ENCODE results near the gene CAPN13. TPM values are rescaled to one million over a fixed set of nuclear protein-coding genes. Genes with fewer than 3 reads are reported as not detected.

The CAPN13 gene
- polyA plus RNA-seq, 1 of the 3 experiments (the other 2 are of a cell fraction): not detected

GRCh38 chr2:30691091-30691947 lies 115.9 kb downstream of the CAPN13 start (continued):
- TF ChIP-seq, protein P1, sequence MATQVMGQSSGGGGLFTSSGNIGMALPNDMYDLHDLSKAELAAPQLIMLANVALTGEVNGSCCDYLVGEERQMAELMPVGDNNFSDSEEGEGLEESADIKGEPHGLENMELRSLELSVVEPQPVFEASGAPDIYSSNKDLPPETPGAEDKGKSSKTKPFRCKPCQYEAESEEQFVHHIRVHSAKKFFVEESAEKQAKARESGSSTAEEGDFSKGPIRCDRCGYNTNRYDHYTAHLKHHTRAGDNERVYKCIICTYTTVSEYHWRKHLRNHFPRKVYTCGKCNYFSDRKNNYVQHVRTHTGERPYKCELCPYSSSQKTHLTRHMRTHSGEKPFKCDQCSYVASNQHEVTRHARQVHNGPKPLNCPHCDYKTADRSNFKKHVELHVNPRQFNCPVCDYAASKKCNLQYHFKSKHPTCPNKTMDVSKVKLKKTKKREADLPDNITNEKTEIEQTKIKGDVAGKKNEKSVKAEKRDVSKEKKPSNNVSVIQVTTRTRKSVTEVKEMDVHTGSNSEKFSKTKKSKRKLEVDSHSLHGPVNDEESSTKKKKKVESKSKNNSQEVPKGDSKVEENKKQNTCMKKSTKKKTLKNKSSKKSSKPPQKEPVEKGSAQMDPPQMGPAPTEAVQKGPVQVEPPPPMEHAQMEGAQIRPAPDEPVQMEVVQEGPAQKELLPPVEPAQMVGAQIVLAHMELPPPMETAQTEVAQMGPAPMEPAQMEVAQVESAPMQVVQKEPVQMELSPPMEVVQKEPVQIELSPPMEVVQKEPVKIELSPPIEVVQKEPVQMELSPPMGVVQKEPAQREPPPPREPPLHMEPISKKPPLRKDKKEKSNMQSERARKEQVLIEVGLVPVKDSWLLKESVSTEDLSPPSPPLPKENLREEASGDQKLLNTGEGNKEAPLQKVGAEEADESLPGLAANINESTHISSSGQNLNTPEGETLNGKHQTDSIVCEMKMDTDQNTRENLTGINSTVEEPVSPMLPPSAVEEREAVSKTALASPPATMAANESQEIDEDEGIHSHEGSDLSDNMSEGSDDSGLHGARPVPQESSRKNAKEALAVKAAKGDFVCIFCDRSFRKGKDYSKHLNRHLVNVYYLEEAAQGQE (IDR thresholded peaks at IDR 0.05; ENCODE audit: low read depth, low read length): no peak
- TF ChIP-seq MEF2A (IDR thresholded peaks at IDR 0.05; ENCODE audit: borderline replicate concordance, low read depth) (no peak), EZH2phosphoT487 (IDR thresholded peaks at IDR 0.05; ENCODE audit: borderline replicate concordance, low read depth) (no peak), RXRA (IDR thresholded peaks at IDR 0.05; ENCODE audit: borderline replicate concordance, low read depth) (no peak), EP300 (IDR thresholded peaks at IDR 0.05; ENCODE audit: borderline replicate concordance in 1 of 2, low read depth in 1 of 2, low read length in 1 of 2) (no peak), TEAD4 (IDR thresholded peaks at IDR 0.05; ENCODE audit: borderline replicate concordance, insufficient read depth) (no peak), GABPA (IDR thresholded peaks at IDR 0.05; ENCODE audit: low read depth) (no peak), USF1 (IDR thresholded peaks at IDR 0.05; ENCODE audit: borderline replicate concordance, low read depth) (no peak)
- TF ChIP-seq, protein P2, sequence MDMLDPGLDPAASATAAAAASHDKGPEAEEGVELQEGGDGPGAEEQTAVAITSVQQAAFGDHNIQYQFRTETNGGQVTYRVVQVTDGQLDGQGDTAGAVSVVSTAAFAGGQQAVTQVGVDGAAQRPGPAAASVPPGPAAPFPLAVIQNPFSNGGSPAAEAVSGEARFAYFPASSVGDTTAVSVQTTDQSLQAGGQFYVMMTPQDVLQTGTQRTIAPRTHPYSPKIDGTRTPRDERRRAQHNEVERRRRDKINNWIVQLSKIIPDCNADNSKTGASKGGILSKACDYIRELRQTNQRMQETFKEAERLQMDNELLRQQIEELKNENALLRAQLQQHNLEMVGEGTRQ (IDR thresholded peaks at IDR 0.05; ENCODE audit: borderline replicate concordance, low read depth, low read length): no peak
- TF ChIP-seq, protein P3, sequence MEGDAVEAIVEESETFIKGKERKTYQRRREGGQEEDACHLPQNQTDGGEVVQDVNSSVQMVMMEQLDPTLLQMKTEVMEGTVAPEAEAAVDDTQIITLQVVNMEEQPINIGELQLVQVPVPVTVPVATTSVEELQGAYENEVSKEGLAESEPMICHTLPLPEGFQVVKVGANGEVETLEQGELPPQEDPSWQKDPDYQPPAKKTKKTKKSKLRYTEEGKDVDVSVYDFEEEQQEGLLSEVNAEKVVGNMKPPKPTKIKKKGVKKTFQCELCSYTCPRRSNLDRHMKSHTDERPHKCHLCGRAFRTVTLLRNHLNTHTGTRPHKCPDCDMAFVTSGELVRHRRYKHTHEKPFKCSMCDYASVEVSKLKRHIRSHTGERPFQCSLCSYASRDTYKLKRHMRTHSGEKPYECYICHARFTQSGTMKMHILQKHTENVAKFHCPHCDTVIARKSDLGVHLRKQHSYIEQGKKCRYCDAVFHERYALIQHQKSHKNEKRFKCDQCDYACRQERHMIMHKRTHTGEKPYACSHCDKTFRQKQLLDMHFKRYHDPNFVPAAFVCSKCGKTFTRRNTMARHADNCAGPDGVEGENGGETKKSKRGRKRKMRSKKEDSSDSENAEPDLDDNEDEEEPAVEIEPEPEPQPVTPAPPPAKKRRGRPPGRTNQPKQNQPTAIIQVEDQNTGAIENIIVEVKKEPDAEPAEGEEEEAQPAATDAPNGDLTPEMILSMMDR (IDR thresholded peaks at IDR 0.05): no peak

- no peak overlapping the region for H3K4me2 ChIP-seq
- ChIA-PET POLR2A (no interaction called here), CTCF (interaction anchor here (14.3 kb wide), 1 partner anchor 19 kb away, joined by 212 read pairs; no protein-coding TSS in a partner anchor)
- H3K79me2 ChIP-seq (ENCODE audit: insufficient read depth): no peaks in the 10 kb centered on the region
- WGBS (ENCODE audit: low lambda C conversion rate): 73% methylated on average over 5 of the region's 5 CpGs
- DNase-seq: no peak
- no peaks in the 10 kb centered on the region for H3F3A ChIP-seq (replicated peaks; ENCODE audit: insufficient read depth)
- no peaks in the 10 kb centered on the region for H3K9me3 ChIP-seq
- H3K9me2 ChIP-seq: no peaks in the 10 kb centered on the region
- no peak overlapping the region for H3K27ac ChIP-seq (ENCODE audit: low read depth in 2 of 2, low read length in 1 of 2)
- H2AFZ ChIP-seq (ENCODE audit: low read depth): no peak overlapping the region
- H3K9ac ChIP-seq: no peak overlapping the region
- no peak overlapping the region for H3K4me3 ChIP-seq (ENCODE audit: low read depth in 2 of 2, low read length in 1 of 2)
- TF ChIP-seq SIN3A (IDR thresholded peaks at IDR 0.05; ENCODE audit: borderline replicate concordance, low read depth, low read length) (no peak), SMC3 (IDR thresholded peaks at IDR 0.05; ENCODE audit: low read depth, low read length) (no peak), FOXJ3 (CRISPR knock-in tag; IDR thresholded peaks at IDR 0.05) (no peak), GATA2 (CRISPR knock-in tag; IDR thresholded peaks at IDR 0.05) (no peak), NRF1 (IDR thresholded peaks at IDR 0.05; ENCODE audit: low read depth, low read length) (no peak)
- TF ChIP-seq, protein P3 (IDR thresholded peaks at IDR 0.05): no peak
- H3K27me3 ChIP-seq (ENCODE audit: insufficient read depth): no peaks in the 10 kb centered on the region
- H3K4me1 ChIP-seq (ENCODE audit: control insufficient read depth in 1 of 2, insufficient read depth in 2 of 2, low read depth in 1 of 2, low read length in 1 of 2): peaks cover 0 to 25% of the 10 kb centered on the region in 2 experiments; a peak in 1 of 4 replicates
- H4K20me1 ChIP-seq (ENCODE audit: insufficient read depth): no peaks in the 10 kb centered on the region
- H3K36me3 ChIP-seq (replicated peaks in 1 of 2; ENCODE audit: control insufficient read depth in 1 of 2, insufficient read depth in 2 of 2, low read length in 1 of 2): no peaks in the 10 kb centered on the region
Observed at GRCh38 chr2:30690126-30690561, 117.1 kb downstream of the CAPN13 start.

Measured in SK-N-SH (cell line).